Measurements from ENCODE around the gene CASKIN1. TPM values are rescaled to one million over a fixed set of nuclear protein-coding genes. Genes with fewer than 3 reads are reported as not detected.
"Not testable (repeated sequence)": the region's sequence is repeated elsewhere in the genome, so short reads cannot be mapped to it uniquely, and the experiment has no call there.

Gene CASKIN1
- total RNA-seq, 2 experiments from 2014 or later, result 0.23 to 0.70 TPM

DNA sequence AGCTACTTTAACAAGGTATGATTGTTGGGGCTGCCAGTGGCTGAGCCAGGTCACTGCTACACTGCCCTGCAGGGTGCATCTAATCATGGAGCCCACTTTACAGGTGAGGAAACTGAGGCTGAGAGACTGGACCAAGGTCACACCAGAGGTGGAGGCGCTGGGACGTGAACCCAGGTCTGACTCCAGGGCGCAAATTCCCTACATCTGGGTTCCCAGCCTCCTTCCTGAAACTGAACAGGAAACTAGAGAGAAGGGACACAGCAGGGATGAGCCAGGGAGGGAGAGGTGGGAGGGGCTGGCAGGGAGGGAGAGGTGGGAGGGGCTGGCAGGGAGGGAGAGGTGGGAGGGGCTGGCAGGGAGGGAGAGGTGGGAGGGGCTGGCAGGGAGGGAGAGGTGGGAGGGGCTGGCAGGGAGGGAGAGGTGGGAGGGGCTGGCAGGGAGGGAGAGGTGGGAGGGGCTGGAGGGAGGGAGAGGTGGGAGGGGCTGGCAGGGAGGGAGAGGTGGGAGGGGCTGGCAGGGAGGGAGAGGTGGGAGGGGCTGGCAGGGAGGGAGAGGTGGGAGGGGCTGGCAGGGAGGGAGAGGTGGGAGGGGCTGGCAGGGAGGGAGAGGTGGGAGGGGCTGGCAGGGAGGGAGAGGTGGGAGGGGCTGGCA lies 68.7 kb downstream of the CASKIN1 start:
- CTCF ChIA-PET, POLR2A ChIA-PET: not testable (repeated sequence)

Other genes with a start within 250 kb of the CASKIN1 start
- under 1 TPM in 1 of 2 experiments, not detected in 1; 0.36 TPM for gene RPL3L, start 241.9 kb downstream of the CASKIN1 start, total RNA-seq
- 100 to 1,000 TPM; 153 to 155 TPM for gene NDUFB10, start 237.1 kb downstream of the CASKIN1 start, total RNA-seq
- gene RPS2, start 231.8 kb downstream of the CASKIN1 start, total RNA-seq, result 1,000 to 10,000 TPM; 4,851 to 4,954 TPM
- not detected for gene RNF151, start 229.7 kb downstream of the CASKIN1 start, total RNA-seq
- gene TBL3, start 224.6 kb downstream of the CASKIN1 start, total RNA-seq, result 10 to 100 TPM; 73.5 to 74.8 TPM
- under 1 TPM; 0.23 to 0.36 TPM for gene NOXO1, start 215.1 kb downstream of the CASKIN1 start, total RNA-seq
- gene GFER, start 212.4 kb downstream of the CASKIN1 start, total RNA-seq, result 10 to 100 TPM; 39.1 to 43.3 TPM
- 1 to 10 TPM; 4.6 to 4.7 TPM for gene SYNGR3, start 206.6 kb downstream of the CASKIN1 start, total RNA-seq
- gene ZNF598, start 186.8 kb downstream of the CASKIN1 start, total RNA-seq, result 10 to 100 TPM; 94.2 to 95.6 TPM
- gene NPW, start 176.8 kb downstream of the CASKIN1 start, total RNA-seq, result 10 to 100 TPM; 15.8 to 18.1 TPM
- 1 to 10 TPM; 4.0 to 5.2 TPM for gene NHERF2, start 169.7 kb downstream of the CASKIN1 start, total RNA-seq
- gene NTHL1, start 148.8 kb downstream of the CASKIN1 start, total RNA-seq, result 10 to 100 TPM; 34.5 to 34.8 TPM
- gene TSC2, start 148.6 kb downstream of the CASKIN1 start, total RNA-seq, result 10 to 100 TPM; 80.2 to 84.5 TPM
- 10 to 100 TPM; 65.3 to 70.7 TPM for gene PKD1, start 60.7 kb downstream of the CASKIN1 start, total RNA-seq
- gene RAB26, start 48.0 kb downstream of the CASKIN1 start, total RNA-seq, result under 1 TPM in 1 of 2 experiments, not detected in 1; 0.42 TPM
- gene TRAF7, start 40.8 kb downstream of the CASKIN1 start, total RNA-seq, result 100 to 1,000 TPM; 102 to 109 TPM
- 10 to 100 TPM; 81.8 to 83.2 TPM for gene MLST8, start 8.8 kb upstream of the CASKIN1 start, total RNA-seq
- 10 to 100 TPM; 12.6 to 13.3 TPM for gene BRICD5, start 14.3 kb upstream of the CASKIN1 start, total RNA-seq
- gene PGP, start 18.2 kb upstream of the CASKIN1 start, total RNA-seq, result 10 to 100 TPM; 31.6 to 32.6 TPM
- gene E4F1, start 27.0 kb upstream of the CASKIN1 start, total RNA-seq, result 10 to 100 TPM; 25.6 to 29.4 TPM
- gene DNASE1L2, start 39.8 kb upstream of the CASKIN1 start, total RNA-seq, result 1 to 10 TPM; 1.3 to 1.4 TPM
- 10 to 100 TPM; 35.6 to 36.6 TPM for gene ECI1, start 55.0 kb upstream of the CASKIN1 start, total RNA-seq
- 100 to 1,000 TPM; 370 to 387 TPM for gene RNPS1, start 71.5 kb upstream of the CASKIN1 start, total RNA-seq
- gene ABCA3, start 144.1 kb upstream of the CASKIN1 start, total RNA-seq, result 1 to 10 TPM; 6.9 to 7.4 TPM
- 10 to 100 TPM; 36.5 to 38.7 TPM for gene CCNF, start 232.8 kb upstream of the CASKIN1 start, total RNA-seq